ENCODE results near the gene DEFB114.
"Not testable (repeated sequence)": the region's sequence is repeated elsewhere in the genome, so short reads cannot be mapped to it uniquely, and the experiment has no call there.

Gene DEFB114

DNA sequence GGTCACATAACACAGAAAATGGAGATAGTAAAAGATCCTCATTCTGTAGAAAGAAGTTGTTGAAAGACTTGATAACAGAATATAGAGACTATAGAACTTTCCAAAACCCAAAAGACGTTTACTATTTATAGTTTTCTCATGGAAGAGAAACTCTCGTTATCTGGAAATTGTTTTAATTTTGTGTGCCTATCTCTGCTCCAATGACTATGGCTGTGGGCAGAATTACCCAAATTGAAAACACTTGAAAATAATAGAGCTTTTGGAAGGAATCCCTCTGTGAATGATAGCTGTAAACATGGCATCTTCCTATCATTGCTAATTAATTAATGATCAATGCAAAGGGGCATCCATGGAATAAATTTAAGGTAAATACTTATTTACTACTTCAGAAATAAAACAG is at the start of gene DEFB114:
Gene DEFB114 (minus strand): TSS at position 101 of the 400 bp plus-strand sequence. CDS start 59 bp downstream, at position 42.
- no peak for DNase-seq

DNA sequence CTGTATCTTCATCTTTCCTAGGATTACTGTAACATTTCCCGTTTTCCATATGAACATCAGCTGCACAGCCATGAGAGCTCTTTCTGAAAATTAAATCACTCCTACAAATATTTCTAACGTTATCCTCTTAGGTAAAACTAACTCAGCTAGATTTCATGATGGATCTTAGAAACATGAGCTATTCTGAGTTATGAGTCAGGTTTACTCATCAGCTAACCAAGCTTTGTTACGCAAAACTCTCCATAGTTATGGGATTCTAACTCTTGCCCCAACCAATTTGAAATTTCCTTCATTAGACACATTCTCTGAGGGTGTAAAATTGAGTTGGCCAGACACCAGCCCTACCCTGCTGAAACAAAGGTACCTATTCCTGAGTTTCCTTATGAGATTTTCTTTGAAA is 43.9 kb upstream of the DEFB114 start:
- no peak for DNase-seq

GRCh38 chr6:50003139-50003538 is 39.2 kb upstream of the DEFB114 start:
- DNase-seq: no peak

GRCh38 chr6:49995278-49995677 is 31.3 kb upstream of the DEFB114 start:
- DNase-seq: no peak

DNA sequence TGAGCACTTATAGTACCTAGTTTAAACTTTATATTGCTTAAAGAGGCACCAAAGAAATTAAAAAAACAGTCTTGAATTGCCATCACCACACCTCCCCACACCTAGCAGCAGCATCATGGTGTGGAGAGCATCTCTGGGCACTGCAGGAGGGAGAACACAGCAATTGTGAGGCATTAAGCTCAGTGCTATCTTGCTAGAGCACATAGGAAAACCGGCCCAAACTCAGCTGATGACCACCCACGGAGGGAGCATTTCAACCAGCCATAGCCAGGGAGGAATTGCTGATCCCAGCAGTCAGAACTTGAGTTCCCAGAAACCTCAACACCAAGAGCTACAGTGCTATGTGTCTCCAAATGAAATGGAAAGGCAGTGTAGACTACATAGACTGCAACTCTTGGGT is 24.9 kb upstream of the DEFB114 start:
- DNase-seq: no peak

DNA sequence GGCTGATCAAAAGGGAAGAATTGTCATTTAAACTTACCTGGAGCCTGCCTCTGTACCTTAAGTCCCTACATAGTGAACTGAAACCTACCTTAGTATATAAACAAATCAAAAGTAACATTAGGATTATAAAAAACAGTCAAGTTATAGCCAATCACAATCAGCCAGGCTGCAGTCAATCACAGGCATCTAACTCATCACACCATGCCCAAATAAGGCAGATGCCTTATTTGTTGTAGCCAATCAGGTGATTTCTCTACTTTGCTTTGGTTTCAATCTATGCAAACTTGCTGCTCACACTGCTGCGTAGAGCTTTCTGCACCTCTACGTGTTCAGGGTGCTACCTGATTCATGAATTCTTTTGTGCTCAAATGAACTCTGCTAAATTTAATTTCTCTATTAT is 23.8 kb upstream of the DEFB114 start:
- DNase-seq: no peak

DNA sequence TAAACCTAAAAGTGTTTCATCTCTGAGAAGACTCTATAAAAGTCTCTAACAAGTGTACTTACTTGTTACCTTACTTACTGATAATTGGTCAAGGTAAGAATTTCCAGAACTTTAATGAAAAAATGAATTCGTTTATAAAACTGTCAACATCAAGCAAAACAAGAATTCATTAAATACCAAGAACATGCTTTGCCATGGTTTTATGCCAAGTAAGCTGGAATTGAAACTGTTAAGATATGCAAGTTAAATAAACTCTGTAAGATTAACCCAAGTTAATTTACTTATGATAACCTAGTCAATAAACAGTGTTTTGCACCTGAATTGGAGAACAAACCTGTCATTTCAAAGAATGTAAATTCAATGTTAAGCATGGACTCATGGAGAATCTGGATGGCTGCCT is 22.6 kb upstream of the DEFB114 start:
- no peak for DNase-seq

DNA sequence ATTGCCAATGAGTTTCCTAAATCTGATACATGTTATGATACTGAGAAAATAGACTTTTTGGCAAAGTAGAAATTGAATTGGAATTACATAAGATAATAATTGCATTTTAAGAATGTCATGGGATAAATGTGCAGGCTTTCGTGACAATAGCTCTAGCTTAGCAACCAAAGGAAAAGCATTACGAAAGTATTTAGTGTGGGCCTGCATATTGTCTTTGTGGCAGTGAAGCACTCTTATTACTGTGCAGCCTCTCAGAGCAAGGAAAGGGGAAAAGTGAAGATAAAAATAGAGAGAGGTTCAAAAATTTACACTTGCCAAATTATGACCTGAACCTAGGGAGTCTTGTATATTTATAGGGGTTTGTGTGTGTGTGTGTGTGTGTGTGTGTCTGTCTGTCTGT is 18.1 kb upstream of the DEFB114 start:
- no peak for DNase-seq

- no peak for DNase-seq
Measured at GRCh38 chr6:49980898-49981297, 16.9 kb upstream of the DEFB114 start.

GRCh38 chr6:49979584-49979983 is 15.6 kb upstream of the DEFB114 start:
- DNase-seq: no peak

GRCh38 chr6:49978332-49979226 is 14.6 kb upstream of the DEFB114 start:
- no peak for DNase-seq

DNA sequence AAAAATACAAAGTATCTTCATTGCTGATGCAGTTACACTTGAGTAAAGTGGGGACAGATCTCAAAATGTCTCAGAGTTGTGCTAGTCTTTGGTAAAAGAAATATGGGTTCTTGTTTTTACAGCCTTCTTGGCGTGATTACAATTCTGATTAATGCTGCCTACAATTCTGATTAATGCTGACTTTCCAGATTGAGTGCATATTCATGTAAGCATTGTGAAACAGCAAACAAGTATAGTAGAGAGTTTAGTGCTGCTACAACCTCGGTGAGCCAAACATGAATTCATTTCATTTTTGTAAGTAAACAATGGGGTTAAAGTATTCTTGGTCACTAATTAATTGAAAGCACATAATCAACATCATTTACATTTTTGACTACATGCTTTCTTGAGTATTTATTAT is 5.6 kb upstream of the DEFB114 start, which contains the start of gene DEFB113:
Gene DEFB113 (minus strand): TSS at position 21 of the 400 bp plus-strand sequence. CDS start 0 bp downstream, at position 21.
- no peak for DNase-seq

GRCh38 chr6:49966823-49967222 is 2.9 kb upstream of the DEFB114 start:
- no peak for DNase-seq

DNA sequence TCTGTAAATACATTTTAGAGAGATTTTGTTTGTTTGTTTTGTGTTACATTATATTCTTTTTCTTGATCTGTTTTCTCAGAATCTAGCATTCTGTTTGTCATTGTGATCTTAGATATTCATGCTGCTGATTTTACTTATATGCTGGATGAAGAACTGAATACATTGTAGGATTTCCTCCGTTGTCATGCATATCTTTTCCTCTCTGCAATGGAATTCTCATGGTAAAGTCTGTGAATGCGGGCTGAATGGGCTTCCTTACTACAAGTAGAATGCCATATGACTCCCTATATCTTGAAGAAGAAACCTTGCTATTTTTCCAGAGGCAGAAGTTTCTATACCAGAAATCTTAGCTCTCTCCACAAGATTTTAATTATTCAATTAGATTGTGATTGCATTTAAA is 2.4 kb upstream of the DEFB114 start:
- no peak for DNase-seq

DNA sequence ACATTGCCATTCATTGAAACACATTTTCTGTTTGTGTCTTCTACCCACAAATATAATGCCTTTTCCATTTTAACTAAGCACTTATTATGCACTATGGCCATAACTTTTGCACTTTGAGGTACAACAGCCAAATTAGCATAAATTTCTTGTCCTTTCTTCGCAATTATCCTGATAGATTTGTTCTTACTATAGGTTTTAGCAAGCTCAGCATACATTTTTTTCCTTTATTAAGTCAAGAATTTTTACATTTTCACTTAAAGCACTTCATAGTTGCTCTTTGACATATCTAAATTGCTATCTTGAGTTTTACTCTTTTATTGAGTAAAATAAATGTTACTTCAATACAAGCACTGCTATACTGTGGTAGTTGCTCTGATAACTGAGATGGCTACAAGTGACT is 5.8 kb downstream of the DEFB114 start:
- no peak for DNase-seq

GRCh38 chr6:49955847-49956246 is 8.1 kb downstream of the DEFB114 start:
- no peak for DNase-seq

GRCh38 chr6:49951926-49952325 is 12.0 kb downstream of the DEFB114 start:
- DNase-seq: no peak

DNA sequence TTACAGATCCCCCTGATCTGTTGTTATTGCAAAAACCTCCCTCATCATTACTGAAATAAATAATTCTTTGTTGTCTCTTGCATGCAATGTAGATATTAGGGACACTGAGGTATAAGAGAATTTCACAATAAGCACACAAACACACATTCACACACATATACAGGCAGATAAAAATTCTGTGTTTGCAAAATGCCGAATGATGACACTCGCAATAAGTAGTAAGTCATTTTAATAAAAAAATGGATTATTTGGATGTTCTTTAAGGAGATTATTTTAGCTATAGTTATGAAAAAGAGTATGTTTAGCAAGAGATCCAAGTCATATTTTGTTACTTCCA is 13.6 kb downstream of the DEFB114 start:
- no peak for DNase-seq

GRCh38 chr6:49949062-49949461 is 14.9 kb downstream of the DEFB114 start:
- DNase-seq: no peak

GRCh38 chr6:49946835-49947234 is 17.1 kb downstream of the DEFB114 start:
- DNase-seq: no peak

- DNase-seq: not testable (repeated sequence)
Measured at GRCh38 chr6:49944068-49944467, 19.9 kb downstream of the DEFB114 start.

GRCh38 chr6:49939993-49940498 is 23.9 kb downstream of the DEFB114 start:
- DNase-seq: no peak

DNA sequence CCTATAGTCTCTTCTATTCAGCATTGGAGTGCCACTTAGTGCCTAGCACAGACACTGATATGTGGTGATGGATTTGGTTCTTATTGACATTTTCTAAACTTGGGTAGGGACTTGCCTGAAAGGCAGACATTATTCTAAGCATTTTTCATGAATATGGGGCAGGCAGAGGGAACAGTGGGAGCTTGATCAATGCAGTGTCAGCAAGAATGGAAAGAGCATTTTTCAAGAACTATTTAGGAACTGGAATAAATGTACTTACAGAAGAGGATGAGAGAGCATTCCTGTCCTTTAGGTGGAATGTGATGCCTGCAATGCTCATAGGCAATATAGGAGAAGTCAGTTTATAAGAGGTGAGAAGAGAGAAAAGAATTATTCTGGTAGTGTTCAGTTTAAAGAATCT is 26.2 kb downstream of the DEFB114 start:
- DNase-seq: no peak

DNA sequence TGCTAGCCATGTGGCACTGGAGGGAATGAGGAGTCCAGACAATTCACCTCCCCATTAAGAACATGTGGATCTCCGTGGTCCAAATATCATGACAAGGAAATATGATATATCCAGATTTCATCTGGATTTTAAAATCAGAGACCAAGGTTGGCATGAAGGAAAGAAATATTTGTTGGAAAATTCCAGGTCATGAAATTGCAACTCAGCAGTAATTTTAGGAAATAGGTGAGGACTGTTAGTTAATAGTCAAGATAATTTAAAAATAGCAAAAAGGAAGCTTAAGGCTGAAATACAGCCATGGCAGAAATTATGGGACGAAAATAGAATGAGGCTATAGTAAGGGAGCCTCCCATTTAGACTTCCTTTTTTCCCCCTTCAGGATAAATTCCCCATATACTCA is 26.9 kb downstream of the DEFB114 start:
- no peak for DNase-seq

DNA sequence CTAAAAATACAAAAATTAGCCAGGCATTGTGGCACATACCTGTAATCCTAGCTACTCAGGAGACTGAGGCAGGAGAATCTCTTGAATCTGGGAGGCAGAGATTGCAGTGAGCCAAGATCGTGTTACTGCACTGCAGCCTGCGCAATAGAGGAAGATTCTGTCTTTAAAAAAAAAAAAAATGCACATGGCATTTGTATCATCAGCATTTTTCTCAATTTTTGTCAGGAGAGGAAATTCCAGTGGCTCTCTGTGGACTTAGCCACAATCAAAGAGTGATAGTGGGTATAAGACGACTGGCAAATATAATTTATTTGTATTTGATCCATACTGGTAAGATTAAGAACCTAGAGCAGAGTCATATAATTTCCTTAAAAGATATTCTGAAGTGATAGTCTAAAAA is 28.6 kb downstream of the DEFB114 start:
- no peak for DNase-seq
